Endothelial cell of umbilical vein (primary cell): Measurements from ENCODE around the gene ABCA1.

Source experiments
- CTCF ChIP-seq, 2 donors: IDR thresholded peaks; 1 replicate in 1 of 2; 2 replicates in 1 of 2; pipeline ENCODE4 v1.5.1; 2011; ENCODE audit warnings: low read length in 2 of 2, mild to moderate bottlenecking in 2 of 2, moderate library complexity in 2 of 2, control low read depth in 1 of 2, inconsistent platforms in 1 of 2, low read depth in 1 of 2; ENCODE audit not compliant: insufficient read depth in 1 of 2; ENCODE audit errors: extremely low read depth in 1 of 2
- EZH2 ChIP-seq: IDR thresholded peaks from 2 replicates; pipeline ENCODE4 v1.6.1; 2012; ENCODE audit warnings: borderline replicate concordance, low read depth, mild to moderate bottlenecking, moderate library complexity, low read length, inconsistent platforms; ENCODE audit not compliant: severe bottlenecking
- FOS ChIP-seq: IDR thresholded peaks from 2 replicates; pipeline ENCODE4 v1.6.1; 2011; ENCODE audit warnings: mild to moderate bottlenecking, low read length, moderate library complexity, borderline replicate concordance; ENCODE audit not compliant: insufficient read depth
- POLR2A ChIP-seq: IDR thresholded peaks from 2 replicates; pipeline ENCODE4 v1.6.1; 2012; ENCODE audit warnings: low read depth, mild to moderate bottlenecking, control low read depth, low read length

- no peak for TF ChIP-seq CTCF (IDR thresholded peaks at IDR 0.05; ENCODE audit: extremely low read depth in 1 of 2, insufficient read depth in 1 of 2, low read depth in 1 of 2, low read length in 2 of 2)
- no peak for TF ChIP-seq POLR2A
- no peak for TF ChIP-seq EZH2
- no peak for TF ChIP-seq FOS
Observed at GRCh38 chr9:104871961-104872527, 55.9 kb downstream of the ABCA1 start.
